Gastrocnemius medialis (tissue), 4 donors: Measurements from ENCODE around the gene USP24.

Source experiments
- CTCF ChIP-seq, 5 experiments: fragments of 450-650 bp in 3 of 5; fragments of 200-600 bp in 2 of 5; sonication (generic) in 2 of 5; IDR thresholded peaks in 4 of 5; conservative IDR thresholded peaks in 1 of 5; 1 replicate in 4 of 5; 2 replicates in 1 of 5; pipeline ENCODE4 v1.5.1; 2016 to 2019; ENCODE audit warnings: antibody characterized with exemption in 5 of 5, mild to moderate bottlenecking in 3 of 5, moderate library complexity in 3 of 5
- POLR2A ChIP-seq, 2 donors: fragments of 450-650 bp; IDR thresholded peaks; one replicate each; pipeline ENCODE4 v1.6.1; 2017; ENCODE audit warnings: antibody characterized with exemption in 2 of 2, mild to moderate bottlenecking in 2 of 2, moderate library complexity in 2 of 2

- no peak for TF ChIP-seq CTCF (IDR thresholded peaks at IDR 0.05 in 4 of 5, conservative IDR thresholded peaks at IDR 0.05 in 1 of 5)
- TF ChIP-seq POLR2A (IDR thresholded peaks at IDR 0.05), result no peak
These were observed 148.0 kb downstream of the USP24 start for GRCh38 chr1:55067022-55067778.
